Stimulated activated CD8-positive, alpha-beta memory T cell treated with anti-CD3 and anti-CD28 coated beads, Interleukin-15, amount 100 ng/mL, for 48 hours (primary cell): ENCODE measurements around the gene SURF1.
"Not testable (repeated sequence)": the region's sequence is repeated elsewhere in the genome, so short reads cannot be mapped to it uniquely, and the experiment has no call there.

Experiments
- DNase-seq, 2 donors: peaks; one replicate each; pipeline ENCODE4 v3.0.0-alpha.2; 2020; ENCODE audit warnings: low read depth in 2 of 2

The SURF1 gene

GRCh38 chr9:133383438-133383837 lies 27.2 kb upstream of the SURF1 start:
- no peak for DNase-seq

- DNase-seq = no peak
Observed at GRCh38 chr9:133382507-133383141, 26.3 kb upstream of the SURF1 start.

DNA sequence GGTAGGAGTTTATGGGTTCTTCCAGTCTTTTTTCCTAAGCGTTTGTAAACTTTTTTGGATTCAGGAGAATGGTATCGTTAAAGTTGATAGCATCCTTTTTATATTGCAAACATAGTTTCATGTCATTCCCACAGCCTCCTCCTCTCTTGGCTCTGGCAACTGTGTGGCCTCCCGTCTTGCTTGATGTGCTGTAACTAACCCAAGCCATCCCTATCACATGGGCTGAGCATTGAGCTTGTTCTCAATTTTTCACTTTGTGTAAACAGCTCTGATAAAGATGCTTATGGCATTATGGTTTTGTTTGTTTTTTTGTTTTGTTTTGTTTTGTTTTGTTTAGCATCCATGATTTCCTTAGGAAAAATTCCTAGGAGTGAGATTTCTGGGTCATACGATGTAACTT lies 24.4 kb upstream of the SURF1 start:
- no peak for DNase-seq

DNA sequence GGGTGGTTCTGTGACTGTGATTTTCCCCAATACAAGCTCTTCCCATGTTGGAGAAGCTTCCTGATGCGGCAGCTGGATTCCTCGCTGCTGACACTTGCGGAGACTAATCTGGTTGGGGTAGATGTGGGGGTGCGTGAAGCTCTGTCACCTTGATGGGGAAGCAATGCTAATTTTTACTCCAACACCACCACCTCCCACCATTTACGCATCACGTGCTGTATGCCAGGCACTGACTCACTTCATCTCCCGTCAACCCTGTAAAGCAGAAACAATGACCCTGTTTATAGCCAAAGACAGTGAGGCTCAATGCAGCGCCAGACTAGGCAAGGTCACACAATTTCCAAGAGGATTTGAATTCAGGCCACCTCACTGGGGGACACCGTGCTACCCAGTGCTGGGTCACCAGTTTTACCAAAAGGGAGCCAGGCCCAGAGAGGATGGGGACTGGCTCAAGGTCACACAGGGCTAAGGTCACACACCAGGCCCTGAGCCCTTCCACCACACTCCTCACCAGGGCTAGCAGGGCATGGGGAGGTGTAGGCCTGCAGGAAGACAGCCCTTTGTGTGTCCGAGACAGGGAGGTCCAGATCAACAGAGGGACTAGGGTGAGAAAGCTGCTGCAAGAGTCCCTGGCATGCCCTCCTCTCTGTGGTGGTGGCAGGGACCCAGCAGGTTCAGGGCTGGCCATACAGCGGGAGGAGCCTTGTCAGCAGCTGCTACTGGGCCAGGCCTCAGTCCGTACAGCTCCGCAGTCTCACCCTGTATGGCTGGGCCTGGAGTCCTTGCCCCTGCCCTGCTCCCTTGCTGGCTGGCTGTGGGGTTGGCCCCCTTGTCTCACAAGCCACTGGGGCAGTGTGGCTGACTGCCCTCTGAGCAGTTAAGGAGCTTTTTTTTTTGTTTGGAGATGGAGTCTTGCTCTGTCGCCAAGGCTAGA lies 23.1 kb upstream of the SURF1 start:
- no peak for DNase-seq

DNA sequence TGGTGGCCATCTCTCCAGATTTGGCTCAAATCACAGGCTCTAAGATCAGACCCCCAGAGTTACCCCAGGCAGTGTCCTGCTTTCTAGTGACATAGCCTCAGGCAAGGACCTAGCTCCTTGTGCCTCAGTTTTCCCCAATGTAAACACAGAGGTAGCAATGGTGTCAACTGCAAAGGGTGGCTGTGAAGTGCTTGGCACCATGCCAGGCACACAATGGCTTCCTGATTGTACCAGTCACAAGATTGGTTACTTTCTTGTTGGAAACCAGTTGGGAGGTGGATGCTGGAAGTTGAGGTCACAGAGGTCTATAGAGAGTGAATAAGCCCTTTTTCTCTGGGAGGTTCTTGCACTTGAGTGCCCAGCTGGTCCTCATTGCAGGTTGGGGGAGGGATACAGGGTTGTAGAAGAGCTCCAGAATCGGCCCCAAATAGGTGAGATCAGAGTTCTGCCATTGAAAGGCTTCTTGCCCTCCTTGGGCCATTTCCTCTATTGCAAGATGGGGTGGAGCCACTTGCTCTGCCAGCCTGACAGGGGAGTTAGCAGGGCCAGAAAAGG lies 22.2 kb upstream of the SURF1 start:
- DNase-seq = no peak

- no peak for DNase-seq
Observed at GRCh38 chr9:133377721-133378216, 21.5 kb upstream of the SURF1 start.

GRCh38 chr9:133377280-133377679 lies 21.0 kb upstream of the SURF1 start:
- not testable (repeated sequence) for DNase-seq

DNA sequence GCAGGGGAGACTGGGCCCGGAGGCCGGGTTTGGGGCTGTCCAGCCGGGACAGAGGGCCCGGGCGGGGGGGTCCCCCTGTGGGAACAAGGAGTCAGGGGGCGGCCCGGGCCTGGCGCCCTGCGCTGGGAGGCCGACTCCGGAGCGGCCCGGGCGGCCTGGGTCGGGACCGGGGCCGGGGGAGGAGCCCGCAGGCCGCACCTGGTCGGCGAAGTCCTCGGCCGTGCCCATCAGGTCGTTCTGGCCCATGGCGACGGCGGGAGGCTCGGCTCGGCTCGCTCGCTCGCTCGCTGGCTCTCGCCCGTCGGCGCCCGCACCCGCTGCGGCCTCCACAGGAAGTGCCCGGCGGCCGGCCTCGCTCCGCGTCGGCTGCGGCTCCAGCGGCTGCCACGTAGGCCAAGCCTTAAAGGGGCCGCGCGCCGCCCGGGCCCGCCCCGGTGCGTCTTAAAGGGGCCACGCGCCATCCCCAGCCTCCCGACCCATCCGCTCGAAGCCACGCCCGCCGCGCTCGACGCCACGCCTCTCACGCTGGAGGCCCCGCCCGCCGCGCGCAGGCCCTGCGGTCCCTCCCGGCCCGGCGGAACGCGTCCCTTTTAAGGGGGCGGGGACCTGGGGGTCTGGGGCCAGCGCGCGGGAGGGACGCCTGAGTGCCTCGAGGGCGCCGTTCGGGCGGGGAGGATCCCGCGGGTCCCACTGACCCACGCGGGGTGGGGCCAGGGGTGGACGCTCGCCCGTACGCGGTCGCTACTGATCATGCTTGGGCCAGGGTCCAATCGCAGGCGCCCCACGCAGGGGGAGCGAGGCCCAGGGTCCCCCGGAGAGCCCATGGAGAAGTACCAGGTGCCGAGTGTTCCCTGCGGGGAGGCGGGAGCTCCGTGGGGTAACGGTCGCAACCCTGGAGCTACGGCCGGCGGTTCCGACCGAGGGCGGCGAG lies 19.7 kb upstream of the SURF1 start, which contains the start of the genes STKLD1 and SURF4:
TSS of gene STKLD1 (plus strand) at position 643 of the 931 bp plus-strand sequence. CDS start at position 751, 108 bp downstream.
TSS of gene SURF4 (minus strand) at position 337 of the 931 bp plus-strand sequence. CDS start at position 246, 91 bp downstream.
- peak; percentile 94 to 96 for DNase-seq

DNA sequence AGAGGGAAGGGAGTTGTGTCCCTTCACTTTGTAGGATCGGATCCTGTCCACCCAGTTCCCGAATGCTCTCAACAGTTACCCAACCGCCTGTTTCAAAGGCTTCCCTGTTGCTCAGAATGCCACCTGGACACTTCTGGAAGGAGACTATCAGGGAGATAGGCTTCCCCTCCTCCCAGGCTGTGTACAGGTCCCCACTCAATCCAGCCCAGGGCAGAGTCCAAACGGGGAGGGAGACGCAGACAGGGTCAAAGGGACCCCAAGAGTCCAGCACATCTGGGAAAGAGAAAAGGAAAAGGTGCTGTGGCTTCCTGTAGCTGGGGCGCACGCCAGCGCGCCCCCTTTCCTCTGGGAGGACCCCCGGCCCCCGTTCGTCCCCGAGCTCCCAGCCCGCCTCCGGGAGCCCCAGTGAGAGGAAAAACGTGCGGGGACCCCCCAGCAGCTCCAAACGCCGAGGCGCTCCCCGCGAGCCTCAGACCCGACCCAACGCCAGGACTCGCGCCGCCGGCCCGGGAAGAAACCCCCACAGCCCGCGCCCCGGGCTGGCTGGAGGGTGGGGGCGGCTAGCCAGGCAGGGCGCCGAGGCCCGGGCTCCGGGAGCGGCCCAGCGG lies 18.9 kb upstream of the SURF1 start:
- DNase-seq = no peak

DNA sequence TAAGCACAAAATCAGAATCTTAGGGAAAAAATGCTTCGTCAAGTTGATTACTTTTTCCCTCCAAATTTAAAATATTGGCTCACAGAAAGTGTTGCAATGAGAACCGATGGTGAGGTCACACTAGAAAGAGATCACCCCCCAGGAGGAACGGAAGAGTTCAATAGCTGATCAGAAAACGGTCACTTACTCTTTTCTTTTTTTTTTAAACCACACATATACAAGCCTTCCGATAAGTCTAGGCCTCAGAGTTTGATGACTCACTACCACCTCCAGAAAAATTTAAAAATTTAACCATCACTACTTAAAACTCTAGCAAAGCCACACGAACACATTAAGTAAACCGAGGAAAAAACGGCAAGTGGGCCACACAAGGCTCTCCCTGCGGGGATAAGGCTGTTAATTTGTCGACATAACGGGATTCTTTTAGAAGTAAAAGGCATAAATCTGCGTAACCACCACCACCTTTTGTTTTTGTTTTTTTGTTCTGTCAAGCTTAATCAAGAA lies 18.4 kb upstream of the SURF1 start:
- no peak for DNase-seq

DNA sequence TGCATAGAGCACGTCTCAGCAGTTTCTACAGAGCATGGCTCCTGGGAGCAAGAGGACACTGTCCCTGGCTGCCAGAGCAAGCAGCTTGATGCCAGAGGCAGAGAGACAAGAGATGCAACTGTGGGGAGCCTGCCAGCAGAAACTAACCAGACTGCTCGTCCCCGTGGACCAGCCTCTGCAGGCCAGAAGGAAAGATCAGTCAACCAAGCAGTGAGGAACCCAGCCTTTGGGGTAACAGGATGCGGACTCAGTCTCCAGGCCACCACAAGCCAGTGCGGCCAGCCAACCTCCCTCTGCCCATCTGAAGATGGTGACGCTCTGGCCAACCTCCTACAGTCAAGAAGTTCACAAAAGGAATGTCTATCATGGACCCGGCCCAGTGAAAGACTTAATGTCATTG lies 15.9 kb upstream of the SURF1 start:
- DNase-seq = no peak

GRCh38 chr9:133371261-133371711 lies 15.0 kb upstream of the SURF1 start:
- peak; percentile 69 to 76 for DNase-seq

DNA sequence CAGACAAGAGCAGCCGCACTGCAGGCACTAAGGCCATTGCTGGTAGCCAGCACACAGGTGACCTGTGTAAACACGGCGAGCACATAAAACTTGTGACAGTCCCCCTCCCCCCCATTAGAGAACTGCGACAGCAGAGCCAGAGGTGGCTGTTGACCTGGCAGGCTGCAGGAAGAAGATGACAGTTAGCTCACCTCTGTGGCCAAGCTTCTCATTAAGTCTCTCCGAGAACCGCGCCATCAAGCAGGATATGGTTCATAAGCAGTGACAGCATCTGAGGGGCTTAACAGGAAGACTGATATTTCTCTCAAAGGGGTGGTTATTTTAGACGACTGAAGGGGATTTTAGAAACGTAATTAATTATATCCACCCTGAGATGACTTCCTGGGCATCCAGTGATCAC lies 14.4 kb upstream of the SURF1 start:
- DNase-seq = no peak

DNA sequence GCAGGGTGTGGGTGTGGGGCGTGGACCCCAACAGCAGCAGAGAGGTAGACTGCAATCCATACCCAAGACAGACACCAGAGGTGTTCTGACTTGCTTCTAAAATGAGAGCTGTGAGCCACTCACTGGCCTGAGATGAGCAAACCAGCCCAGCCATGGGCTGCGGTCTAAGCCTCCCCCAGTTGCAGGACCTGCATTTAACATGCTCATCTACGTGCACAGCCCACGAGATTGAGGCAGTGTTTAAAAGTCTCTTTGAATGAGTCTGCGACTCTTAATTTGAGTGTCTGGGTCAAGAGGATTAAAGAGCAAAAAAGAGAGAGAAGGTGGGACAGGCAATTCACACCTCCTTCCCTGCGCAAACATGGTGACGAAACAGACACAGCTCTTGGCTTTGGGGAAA lies 13.6 kb upstream of the SURF1 start:
- DNase-seq = no peak

GRCh38 chr9:133369422-133369821 lies 13.1 kb upstream of the SURF1 start:
- DNase-seq = no peak

- DNase-seq = no peak
Observed at GRCh38 chr9:133368249-133368881, 12.1 kb upstream of the SURF1 start.

DNA sequence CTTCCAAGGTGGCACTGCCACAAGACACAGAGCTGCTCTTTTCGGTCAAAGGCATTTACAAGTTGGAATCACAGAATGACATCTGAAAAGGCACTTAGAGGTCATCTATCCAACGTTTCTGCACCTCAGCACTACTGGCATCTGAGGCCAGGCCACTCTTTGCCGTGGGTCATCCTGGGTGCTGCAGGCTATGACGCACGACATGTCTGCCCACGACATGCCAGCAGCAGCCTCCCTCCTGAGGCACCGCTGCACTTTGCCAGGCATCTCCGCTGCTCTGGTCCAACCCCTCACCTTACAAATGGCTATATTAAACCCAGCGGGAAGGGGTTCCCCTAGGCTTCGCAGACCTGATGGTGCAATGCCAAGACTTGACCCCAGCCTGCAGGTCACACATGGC lies 11.5 kb upstream of the SURF1 start:
- DNase-seq = no peak

- no peak for DNase-seq
Observed at GRCh38 chr9:133367221-133367620, 10.9 kb upstream of the SURF1 start.

GRCh38 chr9:133366435-133366834 lies 10.1 kb upstream of the SURF1 start:
- no peak for DNase-seq
